HEK293 (cell line): ENCODE results near the gene CDCA5.

Source experiments
- INSM2 ChIP-seq: fragments of 450-650 bp; formaldehyde crosslinking; IDR thresholded peaks from 2 replicates; pipeline ENCODE4 v1.5.1; 2016; ENCODE audit warnings: missing biosample characterization, missing genetic modification characterization
- KLF1 ChIP-seq: fragments of 450-650 bp; formaldehyde crosslinking; IDR thresholded peaks from 2 replicates; pipeline ENCODE4 v1.5.1; 2016; ENCODE audit warnings: missing biosample characterization, missing genetic modification characterization
- KLF16 ChIP-seq: fragments of 450-650 bp; formaldehyde crosslinking; IDR thresholded peaks from 2 replicates; pipeline ENCODE4 v1.5.1; 2017; ENCODE audit warnings: missing biosample characterization, missing genetic modification characterization
- RBAK ChIP-seq: fragments of 450-650 bp; formaldehyde crosslinking; IDR thresholded peaks from 2 replicates; pipeline ENCODE4 v1.5.1; 2016; ENCODE audit warnings: missing biosample characterization, missing genetic modification characterization
- WT1 ChIP-seq: fragments of 450-650 bp; formaldehyde crosslinking; IDR thresholded peaks from 2 replicates; pipeline ENCODE4 v1.5.1; 2016; ENCODE audit warnings: missing biosample characterization, missing genetic modification characterization
- YY2 ChIP-seq: fragments of 450-650 bp; formaldehyde crosslinking; IDR thresholded peaks from 2 replicates; pipeline ENCODE4 v1.5.1; 2016; ENCODE audit warnings: missing biosample characterization, missing genetic modification characterization
- ZFP37 ChIP-seq: fragments of 450-650 bp; formaldehyde crosslinking; IDR thresholded peaks from 2 replicates; pipeline ENCODE4 v1.5.1; 2016; ENCODE audit warnings: missing biosample characterization, missing genetic modification characterization
- ZFP41 ChIP-seq: fragments of 450-650 bp; formaldehyde crosslinking; IDR thresholded peaks from 2 replicates; pipeline ENCODE4 v1.5.1; 2016; ENCODE audit warnings: missing biosample characterization, missing genetic modification characterization, borderline replicate concordance
- ZNF121 ChIP-seq: fragments of 450-650 bp; formaldehyde crosslinking; IDR thresholded peaks from 2 replicates; pipeline ENCODE4 v1.5.1; 2016; ENCODE audit warnings: missing biosample characterization, missing genetic modification characterization
- ZNF24 ChIP-seq: fragments of 450-650 bp; formaldehyde crosslinking; IDR thresholded peaks from 2 replicates; pipeline ENCODE4 v1.5.1; 2016; ENCODE audit warnings: missing biosample characterization, missing genetic modification characterization
- ZNF341 ChIP-seq: fragments of 450-650 bp; formaldehyde crosslinking; IDR thresholded peaks from 2 replicates; pipeline ENCODE4; 2016; ENCODE audit warnings: low read depth, missing biosample characterization, missing genetic modification characterization
- ZNF366 ChIP-seq: fragments of 450-650 bp; formaldehyde crosslinking; conservative IDR thresholded peaks from 2 replicates; pipeline ENCODE4 v1.5.1; 2016; ENCODE audit warnings: missing biosample characterization, missing genetic modification characterization
- ZNF391 ChIP-seq: fragments of 450-650 bp; formaldehyde crosslinking; IDR thresholded peaks from 2 replicates; pipeline ENCODE4 v1.5.1; 2016; ENCODE audit warnings: low read depth, missing biosample characterization, missing genetic modification characterization, borderline replicate concordance
- ZNF394 ChIP-seq: fragments of 450-650 bp; formaldehyde crosslinking; IDR thresholded peaks from 2 replicates; pipeline ENCODE4 v1.5.1; 2016; ENCODE audit warnings: missing biosample characterization, missing genetic modification characterization, mild to moderate bottlenecking, moderate library complexity, borderline replicate concordance
- ZNF449 ChIP-seq: fragments of 450-650 bp; formaldehyde crosslinking; IDR thresholded peaks from 2 replicates; pipeline ENCODE4 v1.5.1; 2017; ENCODE audit warnings: missing biosample characterization, mild to moderate bottlenecking, missing genetic modification characterization, moderate library complexity
- ZNF610 ChIP-seq: fragments of 450-650 bp; formaldehyde crosslinking; IDR thresholded peaks from 2 replicates; pipeline ENCODE4 v1.5.1; 2016; ENCODE audit warnings: missing biosample characterization, missing genetic modification characterization, borderline replicate concordance
- ZNF660 ChIP-seq: fragments of 450-650 bp; IDR thresholded peaks from 2 replicates; pipeline ENCODE4 v1.5.1; 2018; ENCODE audit warnings: missing biosample characterization, mild to moderate bottlenecking, missing genetic modification characterization
- ZNF76 ChIP-seq: fragments of 450-650 bp; formaldehyde crosslinking; IDR thresholded peaks from 2 replicates; pipeline ENCODE4; 2016; ENCODE audit warnings: low read depth, missing biosample characterization, missing genetic modification characterization, borderline replicate concordance
- ZNF830 ChIP-seq: fragments of 450-650 bp; IDR thresholded peaks from 2 replicates; pipeline ENCODE4 v1.5.0; 2018; ENCODE audit warnings: missing biosample characterization, missing genetic modification characterization, low read depth, mild to moderate bottlenecking, moderate library complexity
- ZNF837 ChIP-seq: fragments of 450-650 bp; formaldehyde crosslinking; IDR thresholded peaks from 2 replicates; pipeline ENCODE4 v1.5.1; 2016; ENCODE audit warnings: missing biosample characterization, missing genetic modification characterization
- ZNF843 ChIP-seq: fragments of 450-650 bp; formaldehyde crosslinking; IDR thresholded peaks from 2 replicates; pipeline ENCODE4 v1.5.1; 2016; ENCODE audit warnings: missing biosample characterization, missing genetic modification characterization
- ZXDB ChIP-seq: fragments of 450-650 bp; formaldehyde crosslinking; IDR thresholded peaks from 2 replicates; pipeline ENCODE4 v1.5.1; 2016; ENCODE audit warnings: missing biosample characterization, missing genetic modification characterization
- TF ChIP-seq, protein P1 (sequence below): fragments of 450-650 bp; formaldehyde crosslinking; conservative IDR thresholded peaks from 2 replicates; pipeline ENCODE4 v1.5.1; 2016; ENCODE audit warnings: low read depth, missing biosample characterization, missing genetic modification characterization
- TF ChIP-seq, protein P2 (sequence below): fragments of 450-650 bp; formaldehyde crosslinking; IDR thresholded peaks from 2 replicates; pipeline ENCODE4 v1.5.1; 2016; ENCODE audit warnings: missing biosample characterization, missing genetic modification characterization

The CDCA5 gene

GRCh38 chr11:65117206-65118096 is 33.6 kb upstream of the CDCA5 start, which contains the start of gene ZNHIT2 (continued):
- TF ChIP-seq WT1 (tag by site-specific recombination): no peak
- TF ChIP-seq KLF1 (tag by site-specific recombination): peak; percentile 65; the same call in 1 of the 2 replicates
- TF ChIP-seq KLF16: 0 out of 2 replicates have a peak, but pooled peaks have one; percentile 7
- TF ChIP-seq ZNF24 (tag by site-specific recombination): no peak
- TF ChIP-seq, protein P1, sequence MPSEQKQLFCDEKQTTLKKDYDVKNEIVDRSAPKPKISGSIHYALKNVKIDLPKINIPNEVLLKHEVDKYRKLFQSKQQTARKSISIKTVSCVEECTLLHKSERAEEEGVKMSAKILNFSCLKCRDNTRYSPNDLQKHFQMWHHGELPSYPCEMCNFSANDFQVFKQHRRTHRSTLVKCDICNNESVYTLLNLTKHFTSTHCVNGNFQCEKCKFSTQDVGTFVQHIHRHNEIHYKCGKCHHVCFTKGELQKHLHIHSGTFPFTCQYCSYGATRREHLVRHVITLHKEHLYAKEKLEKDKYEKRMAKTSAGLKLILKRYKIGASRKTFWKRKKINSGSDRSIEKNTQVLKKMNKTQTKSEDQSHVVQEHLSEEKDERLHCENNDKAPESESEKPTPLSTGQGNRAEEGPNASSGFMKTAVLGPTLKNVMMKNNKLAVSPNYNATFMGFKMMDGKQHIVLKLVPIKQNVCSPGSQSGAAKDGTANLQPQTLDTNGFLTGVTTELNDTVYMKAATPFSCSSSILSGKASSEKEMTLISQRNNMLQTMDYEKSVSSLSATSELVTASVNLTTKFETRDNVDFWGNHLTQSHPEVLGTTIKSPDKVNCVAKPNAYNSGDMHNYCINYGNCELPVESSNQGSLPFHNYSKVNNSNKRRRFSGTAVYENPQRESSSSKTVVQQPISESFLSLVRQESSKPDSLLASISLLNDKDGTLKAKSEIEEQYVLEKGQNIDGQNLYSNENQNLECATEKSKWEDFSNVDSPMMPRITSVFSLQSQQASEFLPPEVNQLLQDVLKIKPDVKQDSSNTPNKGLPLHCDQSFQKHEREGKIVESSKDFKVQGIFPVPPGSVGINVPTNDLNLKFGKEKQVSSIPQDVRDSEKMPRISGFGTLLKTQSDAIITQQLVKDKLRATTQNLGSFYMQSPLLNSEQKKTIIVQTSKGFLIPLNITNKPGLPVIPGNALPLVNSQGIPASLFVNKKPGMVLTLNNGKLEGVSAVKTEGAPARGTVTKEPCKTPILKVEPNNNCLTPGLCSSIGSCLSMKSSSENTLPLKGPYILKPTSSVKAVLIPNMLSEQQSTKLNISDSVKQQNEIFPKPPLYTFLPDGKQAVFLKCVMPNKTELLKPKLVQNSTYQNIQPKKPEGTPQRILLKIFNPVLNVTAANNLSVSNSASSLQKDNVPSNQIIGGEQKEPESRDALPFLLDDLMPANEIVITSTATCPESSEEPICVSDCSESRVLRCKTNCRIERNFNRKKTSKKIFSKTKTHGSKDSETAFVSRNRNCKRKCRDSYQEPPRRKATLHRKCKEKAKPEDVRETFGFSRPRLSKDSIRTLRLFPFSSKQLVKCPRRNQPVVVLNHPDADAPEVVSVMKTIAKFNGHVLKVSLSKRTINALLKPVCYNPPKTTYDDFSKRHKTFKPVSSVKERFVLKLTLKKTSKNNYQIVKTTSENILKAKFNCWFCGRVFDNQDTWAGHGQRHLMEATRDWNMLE (tag by site-specific recombination): peak; percentile 96
- TF ChIP-seq ZNF366 (tag by site-specific recombination): no peak
- no peak for TF ChIP-seq RBAK (tag by site-specific recombination)
- peak; percentile 55 for TF ChIP-seq ZNF660
- TF ChIP-seq, protein P2, sequence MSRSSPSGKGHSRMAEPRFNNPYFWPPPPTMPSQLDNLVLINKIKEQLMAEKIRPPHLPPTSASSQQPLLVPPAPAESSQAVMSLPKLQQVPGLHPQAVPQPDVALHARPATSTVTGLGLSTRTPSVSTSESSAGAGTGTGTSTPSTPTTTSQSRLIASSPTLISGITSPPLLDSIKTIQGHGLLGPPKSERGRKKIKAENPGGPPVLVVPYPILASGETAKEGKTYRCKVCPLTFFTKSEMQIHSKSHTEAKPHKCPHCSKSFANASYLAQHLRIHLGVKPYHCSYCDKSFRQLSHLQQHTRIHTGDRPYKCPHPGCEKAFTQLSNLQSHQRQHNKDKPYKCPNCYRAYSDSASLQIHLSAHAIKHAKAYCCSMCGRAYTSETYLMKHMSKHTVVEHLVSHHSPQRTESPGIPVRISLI: no peak
- no peak for TF ChIP-seq ZNF341 (tag by site-specific recombination)
- TF ChIP-seq ZNF76: peak; percentile 59; the same call in 1 of the 2 replicates
- peak; percentile 87 for TF ChIP-seq ZNF391
- TF ChIP-seq INSM2 (tag by site-specific recombination): peak; percentile 10; the same call in 1 of the 2 replicates
- TF ChIP-seq ZNF830 (tag by site-specific recombination): no peak
- peak; percentile 32; the same call in 1 of the 2 replicates for TF ChIP-seq ZNF121
- peak; percentile 31; the same call in 1 of the 2 replicates for TF ChIP-seq YY2 (tag by site-specific recombination)
- peak; percentile 53 for TF ChIP-seq ZNF843
- 0 out of 2 replicates have a peak, but pooled peaks have one; percentile 37 for TF ChIP-seq ZNF610
- TF ChIP-seq ZNF394 (tag by site-specific recombination): peak; percentile 65; the same call in 1 of the 2 replicates
- TF ChIP-seq ZXDB (tag by site-specific recombination): peak; percentile 76; the same call in 1 of the 2 replicates
- peak; percentile 99 for TF ChIP-seq ZNF837 (tag by site-specific recombination)
- TF ChIP-seq ZNF449: peak; percentile 50; the same call in 1 of the 2 replicates
- no peak for TF ChIP-seq ZFP41 (tag by site-specific recombination)
- TF ChIP-seq ZFP37: peak; percentile 97
